GM12878 (cell line): ENCODE results near the gene GUCY1A1. TPM values are rescaled to one million over a fixed set of nuclear protein-coding genes. Genes with fewer than 3 reads are reported as not detected.

Source experiments
- BRCA1 ChIP-seq: IDR thresholded peaks from 2 replicates; pipeline ENCODE4 v1.6.1; 2011; ENCODE audit warnings: low read depth, low read length, improper control_type of control experiment
- CEBPZ ChIP-seq: fragments of 150-350 bp; IDR thresholded peaks from 2 replicates; pipeline ENCODE4 v1.6.1; 2016; ENCODE audit warnings: low read depth, low read length
- ELK1 ChIP-seq: IDR thresholded peaks from 2 replicates; pipeline ENCODE4 v1.6.1; 2012; ENCODE audit warnings: low read depth, low read length, improper control_type of control experiment
- PAX8 ChIP-seq: fragments of 450-650 bp; IDR thresholded peaks from 2 replicates; pipeline ENCODE4 v1.6.1; 2017; ENCODE audit warnings: mild to moderate bottlenecking, moderate library complexity
- PML ChIP-seq: IDR thresholded peaks from 2 replicates; pipeline ENCODE4 v1.6.1; 2012; ENCODE audit warnings: low read length, inconsistent platforms
- POLR2AphosphoS2 ChIP-seq: IDR thresholded peaks from 2 replicates; pipeline ENCODE4 v1.6.1; 2011; ENCODE audit warnings: low read depth, mild to moderate bottlenecking, low read length, improper control_type of control experiment, moderate library complexity
- STAT3 ChIP-seq: IDR thresholded peaks from 2 replicates; pipeline ENCODE4 v1.6.1; 2011; ENCODE audit warnings: low read depth, low read length, improper control_type of control experiment
- TCF7 ChIP-seq: IDR thresholded peaks from 2 replicates; pipeline ENCODE4 v1.6.1; 2014; ENCODE audit warnings: antibody characterized with exemption, borderline replicate concordance
- ZNF622 ChIP-seq: fragments of 450-650 bp; IDR thresholded peaks from 2 replicates; pipeline ENCODE4 v1.6.1; 2017; ENCODE audit warnings: mild to moderate bottlenecking, inconsistent platforms
- polyA plus RNA-seq, 11 experiments: library from polyadenylated mRNA; depleted of rRNA in 4 of 11; unstranded in 6 of 11; stranded (reverse) in 5 of 11; fragments of >200 nt; fragmentation: Nextera tagmentation in 4 of 11; fragmentation: Illumina TruSeq in 1 of 11; extraction: Ambion mirVana in 4 of 11; extraction: Trizol in 1 of 11; gene quantifications; 1 replicate in 1 of 11; 2 replicates in 10 of 11; pipeline versions ENCODE4 v1.2.1 to v1.2.3, GENCODE V29; 2011 to 2016; ENCODE audit warnings: inconsistent platforms in 2 of 11, missing spikeins in 2 of 11, low read depth in 1 of 11
- total RNA-seq, 4 experiments: library from RNA; depleted of rRNA in 3 of 4; stranded (reverse); fragments of >200 nt in 3 of 4; fragmentation: Illumina TruSeq in 1 of 4; extraction: Trizol in 1 of 4; gene quantifications; 2 replicates each; pipeline versions ENCODE4 v1.2.1 to v1.2.3, GENCODE V29; 2013 to 2021
- TF ChIP-seq, protein P1 (sequence below): fragments of 450-650 bp; IDR thresholded peaks from 2 replicates; pipeline ENCODE4 v1.6.1; 2017; ENCODE audit warnings: mild to moderate bottlenecking, moderate library complexity

The GUCY1A1 gene
- total and polyA plus RNA-seq, 10 of the 15 experiments (the other 5 are each of a cell fraction or from before 2014, with no cell fraction given), result 0.44 to 22.6 (median 0.55) TPM

GRCh38 chr4:155761916-155762315 lies 95.3 kb downstream of the GUCY1A1 start (continued):
- TF ChIP-seq POLR2AphosphoS2 (no peak), STAT3 (no peak), TCF7 (no peak), PML (no peak), ZNF622 (no peak), PAX8 (no peak), BRCA1 (no peak), CEBPZ (no peak), ELK1 (no peak)
- TF ChIP-seq, protein P1, sequence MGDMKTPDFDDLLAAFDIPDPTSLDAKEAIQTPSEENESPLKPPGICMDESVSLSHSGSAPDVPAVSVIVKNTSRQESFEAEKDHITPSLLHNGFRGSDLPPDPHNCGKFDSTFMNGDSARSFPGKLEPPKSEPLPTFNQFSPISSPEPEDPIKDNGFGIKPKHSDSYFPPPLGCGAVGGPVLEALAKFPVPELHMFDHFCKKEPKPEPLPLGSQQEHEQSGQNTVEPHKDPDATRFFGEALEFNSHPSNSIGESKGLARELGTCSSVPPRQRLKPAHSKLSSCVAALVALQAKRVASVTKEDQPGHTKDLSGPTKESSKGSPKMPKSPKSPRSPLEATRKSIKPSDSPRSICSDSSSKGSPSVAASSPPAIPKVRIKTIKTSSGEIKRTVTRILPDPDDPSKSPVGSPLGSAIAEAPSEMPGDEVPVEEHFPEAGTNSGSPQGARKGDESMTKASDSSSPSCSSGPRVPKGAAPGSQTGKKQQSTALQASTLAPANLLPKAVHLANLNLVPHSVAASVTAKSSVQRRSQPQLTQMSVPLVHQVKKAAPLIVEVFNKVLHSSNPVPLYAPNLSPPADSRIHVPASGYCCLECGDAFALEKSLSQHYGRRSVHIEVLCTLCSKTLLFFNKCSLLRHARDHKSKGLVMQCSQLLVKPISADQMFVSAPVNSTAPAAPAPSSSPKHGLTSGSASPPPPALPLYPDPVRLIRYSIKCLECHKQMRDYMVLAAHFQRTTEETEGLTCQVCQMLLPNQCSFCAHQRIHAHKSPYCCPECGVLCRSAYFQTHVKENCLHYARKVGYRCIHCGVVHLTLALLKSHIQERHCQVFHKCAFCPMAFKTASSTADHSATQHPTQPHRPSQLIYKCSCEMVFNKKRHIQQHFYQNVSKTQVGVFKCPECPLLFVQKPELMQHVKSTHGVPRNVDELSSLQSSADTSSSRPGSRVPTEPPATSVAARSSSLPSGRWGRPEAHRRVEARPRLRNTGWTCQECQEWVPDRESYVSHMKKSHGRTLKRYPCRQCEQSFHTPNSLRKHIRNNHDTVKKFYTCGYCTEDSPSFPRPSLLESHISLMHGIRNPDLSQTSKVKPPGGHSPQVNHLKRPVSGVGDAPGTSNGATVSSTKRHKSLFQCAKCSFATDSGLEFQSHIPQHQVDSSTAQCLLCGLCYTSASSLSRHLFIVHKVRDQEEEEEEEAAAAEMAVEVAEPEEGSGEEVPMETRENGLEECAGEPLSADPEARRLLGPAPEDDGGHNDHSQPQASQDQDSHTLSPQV, result no peak
